ENCODE results near the gene CNST.
A peak's percentile ranks its signal among the peaks of the same experiment; 100 is the strongest.

The CNST gene

DNA sequence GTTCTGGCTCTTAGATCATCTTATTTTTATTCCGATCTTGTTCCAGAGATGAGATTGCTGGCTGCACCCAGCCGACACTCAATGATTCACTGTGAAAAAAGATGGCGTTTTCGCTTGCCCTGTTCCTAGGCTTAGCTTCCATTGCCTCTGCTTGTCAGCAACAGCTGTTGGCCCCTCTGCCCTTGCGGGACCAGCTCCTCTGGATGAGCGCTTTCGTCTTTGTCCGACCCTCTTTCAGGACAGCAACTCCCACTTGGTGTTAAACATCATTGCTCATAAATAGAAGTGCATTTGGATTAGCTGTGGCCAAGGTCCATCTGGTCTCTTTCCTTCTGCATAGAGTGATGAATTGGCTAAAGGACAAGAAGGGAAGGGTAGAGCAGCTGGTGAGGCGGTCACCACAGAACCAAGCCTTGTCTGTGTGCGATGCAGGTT, 114.5 kb downstream of the CNST start:
- no peak for TF ChIP-seq CTCF (conservative IDR thresholded peaks at IDR 0.05; ENCODE audit: low read depth, low read length)
- no peak for DNase-seq (ENCODE audit: low read depth)

DNA sequence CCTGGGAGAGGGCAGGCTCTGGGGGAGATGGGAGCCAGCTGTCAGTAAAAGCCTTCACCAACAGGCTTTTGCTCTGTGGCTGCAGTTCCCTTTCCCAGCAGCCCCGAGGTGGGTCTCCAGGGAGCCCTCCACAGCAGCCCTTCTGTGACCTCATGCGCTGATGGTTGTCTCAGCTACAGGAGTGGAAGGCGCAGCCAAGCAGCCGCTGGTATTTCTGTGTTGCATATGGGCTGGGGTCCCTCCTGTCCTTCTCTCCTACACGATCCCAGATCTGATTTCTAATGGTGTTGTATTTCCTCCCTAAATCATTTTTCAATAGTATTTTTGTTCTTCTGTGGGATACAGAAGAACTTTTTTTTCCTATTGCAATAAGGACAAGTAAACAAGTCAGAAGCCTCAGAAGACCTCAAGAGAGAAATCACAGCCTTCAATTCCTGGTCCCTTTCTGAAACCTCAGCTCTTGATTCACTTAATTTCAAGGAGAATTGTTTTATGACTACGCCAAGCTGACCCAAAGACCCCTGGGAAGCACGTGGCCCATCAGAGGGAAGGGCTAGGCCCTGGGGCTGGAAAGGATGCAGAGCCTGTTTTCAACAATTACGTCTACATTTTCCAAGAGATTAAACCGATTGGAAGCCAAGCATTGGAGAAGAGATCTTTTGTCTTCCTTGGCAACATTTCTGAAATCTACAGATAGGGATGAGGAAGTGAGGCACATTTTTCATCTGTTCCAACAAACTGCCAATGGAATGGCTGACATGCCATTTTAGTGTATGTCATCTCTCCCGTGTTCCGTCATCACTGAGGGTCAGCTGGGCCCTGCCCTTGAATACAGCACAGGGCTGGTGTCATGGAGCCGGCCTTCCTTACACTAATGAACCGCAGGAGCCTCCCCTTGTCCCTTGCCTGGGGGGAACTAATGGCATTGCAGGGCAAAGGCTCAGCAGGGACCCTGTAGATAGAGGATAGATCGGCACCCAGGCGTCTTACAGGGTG, 115.9 kb downstream of the CNST start:
- TF ChIP-seq CTCF (conservative IDR thresholded peaks at IDR 0.05; ENCODE audit: low read depth, low read length), result no peak
- no peak overlapping the region for H3K4me3 ChIP-seq (ENCODE audit: low read depth, low read length)
- peak; percentile 16 for DNase-seq (ENCODE audit: low read depth)

More for the DNA sequence above, 114.5 kb downstream of the CNST start:
- no peak overlapping the region for H3K4me3 ChIP-seq (ENCODE audit: low read depth, low read length)

DNA sequence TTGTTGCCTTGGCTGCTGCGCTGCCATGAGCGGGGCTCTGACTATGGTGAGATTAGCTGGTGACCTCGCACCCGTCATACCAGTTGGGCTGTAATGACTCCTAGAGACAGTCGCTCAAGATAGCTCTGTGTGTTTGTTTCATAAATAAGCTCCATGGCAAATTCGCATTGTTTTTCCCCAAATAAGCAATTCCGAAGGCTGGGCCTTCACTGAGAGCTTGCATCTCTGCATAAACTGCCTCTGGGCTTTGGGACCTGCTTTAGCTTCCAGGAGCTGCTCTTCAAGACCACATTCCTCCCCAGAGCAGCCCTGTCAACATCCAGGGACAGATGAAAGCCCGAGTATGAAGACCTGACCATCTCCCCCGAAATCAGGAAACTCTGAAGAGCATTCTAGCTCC, 117.3 kb downstream of the CNST start:
- no peak for TF ChIP-seq CTCF (conservative IDR thresholded peaks at IDR 0.05; ENCODE audit: low read depth, low read length)
- H3K4me3 ChIP-seq (ENCODE audit: low read depth, low read length), result no peak overlapping the region
- no peak for DNase-seq (ENCODE audit: low read depth)

- peak; percentile 19 for TF ChIP-seq CTCF (conservative IDR thresholded peaks at IDR 0.05; ENCODE audit: low read depth, low read length)
- H3K4me3 ChIP-seq (ENCODE audit: low read depth, low read length), result no peak overlapping the region
- no peak for DNase-seq (ENCODE audit: low read depth)
Observed at GRCh38 chr1:246687002-246687401, 120.7 kb downstream of the CNST start.

GRCh38 chr1:246689409-246690008, 123.3 kb downstream of the CNST start:
- H3K4me3 ChIP-seq (ENCODE audit: low read depth, low read length), result peak overlapping the region; percentile 48
- TF ChIP-seq CTCF (conservative IDR thresholded peaks at IDR 0.05; ENCODE audit: low read depth, low read length), result peak; percentile 89
- peak; percentile 78 for DNase-seq (ENCODE audit: low read depth)

DNA sequence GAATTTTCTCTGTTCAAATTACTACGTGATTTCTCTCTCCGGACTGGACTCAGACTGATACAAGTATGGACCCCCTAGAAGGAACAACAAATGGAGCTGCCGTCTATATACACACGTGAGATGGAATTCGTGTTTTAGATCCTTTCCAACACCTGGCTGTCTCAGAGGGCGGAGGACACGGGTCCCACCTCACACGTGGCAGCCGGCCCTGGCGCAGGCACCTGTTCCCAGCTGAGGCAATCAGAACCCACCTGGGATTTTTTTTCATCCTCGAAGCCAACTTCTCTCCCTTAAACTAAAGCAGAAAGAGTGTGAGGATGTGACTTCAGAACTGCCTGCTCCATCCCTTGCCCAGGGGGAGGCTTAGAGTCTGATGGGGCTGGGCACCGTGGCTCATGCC, 123.8 kb downstream of the CNST start:
- no peak for TF ChIP-seq CTCF (conservative IDR thresholded peaks at IDR 0.05; ENCODE audit: low read depth, low read length)
- no peak overlapping the region for H3K4me3 ChIP-seq (ENCODE audit: low read depth, low read length)
- DNase-seq (ENCODE audit: low read depth), result no peak
